ENCODE results near the gene RSPRY1. TPM values are rescaled to one million over a fixed set of nuclear protein-coding genes. Genes with fewer than 3 reads are reported as not detected.

The RSPRY1 gene
- total RNA-seq, 1 experiment from 2014 or later = 57.7 TPM

GRCh38 chr16:57141822-57142631, 44.1 kb upstream of the RSPRY1 start:
- H3K27ac Mint-ChIP-seq (ENCODE audit: unreplicated experiment) = no peak overlapping the region
- no peaks in the 10 kb centered on the region; the same call in none of the 2 replicates for H3K4me1 ChIP-seq
- peaks cover 8% of the 10 kb centered on the region for H3K36me3 Mint-ChIP-seq (ENCODE audit: insufficient read depth, unreplicated experiment)
- no peaks in the 10 kb centered on the region for H3K9me3 Mint-ChIP-seq (ENCODE audit: unreplicated experiment)
- H3K4me1 Mint-ChIP-seq (ENCODE audit: low read depth, unreplicated experiment) = no peaks in the 10 kb centered on the region
- H3K27me3 Mint-ChIP-seq (ENCODE audit: insufficient read depth, unreplicated experiment) = no peaks in the 10 kb centered on the region
- ChIA-PET POLR2A (no interaction called here), CTCF (no interaction called here)
- intact Hi-C loops (cut with micrococcal nuclease; ENCODE audit: unreplicated experiment) = no loop called here
- TF ChIP-seq, protein P1, sequence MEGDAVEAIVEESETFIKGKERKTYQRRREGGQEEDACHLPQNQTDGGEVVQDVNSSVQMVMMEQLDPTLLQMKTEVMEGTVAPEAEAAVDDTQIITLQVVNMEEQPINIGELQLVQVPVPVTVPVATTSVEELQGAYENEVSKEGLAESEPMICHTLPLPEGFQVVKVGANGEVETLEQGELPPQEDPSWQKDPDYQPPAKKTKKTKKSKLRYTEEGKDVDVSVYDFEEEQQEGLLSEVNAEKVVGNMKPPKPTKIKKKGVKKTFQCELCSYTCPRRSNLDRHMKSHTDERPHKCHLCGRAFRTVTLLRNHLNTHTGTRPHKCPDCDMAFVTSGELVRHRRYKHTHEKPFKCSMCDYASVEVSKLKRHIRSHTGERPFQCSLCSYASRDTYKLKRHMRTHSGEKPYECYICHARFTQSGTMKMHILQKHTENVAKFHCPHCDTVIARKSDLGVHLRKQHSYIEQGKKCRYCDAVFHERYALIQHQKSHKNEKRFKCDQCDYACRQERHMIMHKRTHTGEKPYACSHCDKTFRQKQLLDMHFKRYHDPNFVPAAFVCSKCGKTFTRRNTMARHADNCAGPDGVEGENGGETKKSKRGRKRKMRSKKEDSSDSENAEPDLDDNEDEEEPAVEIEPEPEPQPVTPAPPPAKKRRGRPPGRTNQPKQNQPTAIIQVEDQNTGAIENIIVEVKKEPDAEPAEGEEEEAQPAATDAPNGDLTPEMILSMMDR (IDR thresholded peaks at IDR 0.05; ENCODE audit: insufficient read depth in 1 of 2, low read depth in 1 of 2, low read length in 1 of 2, severe bottlenecking in 1 of 2, unreplicated experiment in 1 of 2) = no peak
- no peaks in the 10 kb centered on the region for H3K27me3 ChIP-seq (replicated peaks; ENCODE audit: control insufficient read depth, insufficient read depth, low read length)
- H3K4me3 ChIP-seq (ENCODE audit: low read depth, low read length) = no peak overlapping the region
- no peaks in the 10 kb centered on the region for H3K9me3 ChIP-seq
- H3K36me3 ChIP-seq (ENCODE audit: control insufficient read depth, insufficient read depth, low read length) = no peaks in the 10 kb centered on the region
- no peak overlapping the region for H3K4me3 Mint-ChIP-seq (ENCODE audit: unreplicated experiment)
- no peak for DNase-seq
- no TSS peak for BruUV-seq (replicated peaks)

DNA sequence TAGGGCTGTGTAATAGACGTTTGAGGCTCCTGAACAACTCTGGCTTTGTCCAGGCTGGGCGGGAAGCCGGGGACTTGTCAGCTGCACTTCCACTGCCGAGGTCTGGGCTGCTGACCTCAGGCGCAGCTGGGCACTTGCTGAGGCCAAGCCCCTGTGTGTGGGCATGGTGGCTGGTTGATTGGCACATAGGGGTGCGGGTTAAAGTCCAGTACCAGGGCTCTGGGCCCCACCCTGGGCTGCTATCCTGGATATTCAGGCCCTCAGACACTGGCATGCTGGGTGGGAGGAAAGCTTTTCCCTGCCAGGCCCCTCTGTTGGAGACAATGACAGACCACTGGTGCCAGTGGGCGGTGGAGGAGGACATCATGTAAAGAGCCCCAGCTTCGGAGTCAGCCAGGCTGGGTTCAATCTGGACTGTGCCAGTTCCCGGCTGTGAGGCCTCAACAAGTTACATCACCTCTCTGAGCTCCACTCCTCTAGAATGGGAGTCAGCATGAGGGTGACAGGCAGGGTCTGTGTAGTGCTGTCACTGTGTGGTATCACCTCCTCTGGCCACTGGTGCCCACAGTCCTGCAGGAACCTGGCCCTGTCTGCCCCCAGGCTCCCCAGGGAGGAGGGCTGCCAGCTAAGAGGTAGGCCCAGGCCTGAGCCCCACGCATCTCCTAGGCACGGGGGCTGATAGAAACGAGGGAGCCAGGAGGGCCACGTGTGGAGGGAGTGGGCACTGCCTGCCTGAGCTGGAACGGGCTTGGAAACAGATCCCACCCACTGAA, 42.8 kb upstream of the RSPRY1 start:
- CTCF ChIA-PET = interaction anchor here (1.5 kb wide), 1 partner anchor 51 kb away, joined by 8 read pairs; the partner anchor contains the start of gene CPNE2
- H3K9me3 Mint-ChIP-seq (ENCODE audit: unreplicated experiment) = no peaks in the 10 kb centered on the region

DNA sequence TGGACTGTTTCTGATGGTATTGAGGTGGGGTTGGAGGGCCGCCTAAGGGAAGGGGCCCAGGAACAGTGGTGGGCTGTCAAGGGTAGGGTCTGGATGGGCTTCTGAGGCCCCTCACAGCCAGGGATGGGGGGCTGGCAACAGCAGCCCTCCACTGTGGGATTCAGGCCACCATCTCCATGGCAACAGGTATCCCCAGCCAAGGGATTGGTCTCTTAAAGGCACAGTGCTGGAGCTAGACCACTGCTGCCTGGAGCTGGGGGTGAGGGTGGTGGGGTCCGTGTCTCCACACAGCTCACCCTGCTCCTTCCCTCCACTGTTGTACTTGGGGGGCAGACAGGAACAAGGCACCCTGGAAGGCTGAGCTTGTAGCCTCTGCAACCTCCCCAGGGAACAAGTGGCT, 42.1 kb upstream of the RSPRY1 start:
- Histone ChIP-seq H3K36me3 (ENCODE audit: control insufficient read depth, insufficient read depth, low read length) (no peaks in the 10 kb centered on the region), H3K9me3 (no peaks in the 10 kb centered on the region), H3K4me3 (ENCODE audit: low read depth, low read length) (no peak overlapping the region), H3K27me3 (replicated peaks; ENCODE audit: control insufficient read depth, insufficient read depth, low read length) (no peaks in the 10 kb centered on the region), H3K4me1 (no peaks in the 10 kb centered on the region; the same call in none of the 2 replicates)
- TF ChIP-seq, protein P1 (IDR thresholded peaks at IDR 0.05; ENCODE audit: insufficient read depth in 1 of 2, low read depth in 1 of 2, low read length in 1 of 2, severe bottlenecking in 1 of 2, unreplicated experiment in 1 of 2) = no peak
- H3K27ac Mint-ChIP-seq (ENCODE audit: unreplicated experiment) = no peak overlapping the region
- DNase-seq = no peak
- no peaks in the 10 kb centered on the region for H3K4me1 Mint-ChIP-seq (ENCODE audit: low read depth, unreplicated experiment)
- BruUV-seq (replicated peaks) = no TSS peak
- ChIA-PET CTCF (interaction anchor here (1.3 to 1.5 kb wide), 2 partner anchors 52 to 58 kb away, joined by 3 to 8 read pairs; partner anchors contain the start of gene CPNE2), POLR2A (no interaction called here)
- intact Hi-C loops (cut with micrococcal nuclease; ENCODE audit: unreplicated experiment) = no loop called here
- H3K9me3 Mint-ChIP-seq (ENCODE audit: unreplicated experiment) = no peaks in the 10 kb centered on the region
- H3K36me3 Mint-ChIP-seq (ENCODE audit: insufficient read depth, unreplicated experiment) = peaks cover 14% of the 10 kb centered on the region
- H3K4me3 Mint-ChIP-seq (ENCODE audit: unreplicated experiment) = no peak overlapping the region
- H3K27me3 Mint-ChIP-seq (ENCODE audit: insufficient read depth, unreplicated experiment) = no peaks in the 10 kb centered on the region

More for the DNA sequence above, 42.8 kb upstream of the RSPRY1 start:
- no peaks in the 10 kb centered on the region for H3K27me3 Mint-ChIP-seq (ENCODE audit: insufficient read depth, unreplicated experiment)
- no peak for DNase-seq
- H3K4me3 Mint-ChIP-seq (ENCODE audit: unreplicated experiment) = no peak overlapping the region
- H3K36me3 ChIP-seq (ENCODE audit: control insufficient read depth, insufficient read depth, low read length) = no peaks in the 10 kb centered on the region
- no peak overlapping the region for H3K27ac Mint-ChIP-seq (ENCODE audit: unreplicated experiment)
- POLR2A ChIA-PET = no interaction called here
- H3K4me1 ChIP-seq = no peaks in the 10 kb centered on the region; the same call in none of the 2 replicates
- H3K36me3 Mint-ChIP-seq (ENCODE audit: insufficient read depth, unreplicated experiment) = peaks cover 9% of the 10 kb centered on the region
- BruUV-seq (replicated peaks) = no TSS peak
- no peaks in the 10 kb centered on the region for H3K27me3 ChIP-seq (replicated peaks; ENCODE audit: control insufficient read depth, insufficient read depth, low read length)
- H3K9me3 ChIP-seq = no peaks in the 10 kb centered on the region
- no peak overlapping the region for H3K4me3 ChIP-seq (ENCODE audit: low read depth, low read length)
- TF ChIP-seq, protein P1 (IDR thresholded peaks at IDR 0.05; ENCODE audit: insufficient read depth in 1 of 2, low read depth in 1 of 2, low read length in 1 of 2, severe bottlenecking in 1 of 2, unreplicated experiment in 1 of 2) = no peak
- intact Hi-C loops (cut with micrococcal nuclease; ENCODE audit: unreplicated experiment) = no loop called here
- H3K4me1 Mint-ChIP-seq (ENCODE audit: low read depth, unreplicated experiment) = no peaks in the 10 kb centered on the region

All from Caco-2 (cell line).